ENCODE measurements around the gene CXCL9. TPM values are rescaled to one million over a fixed set of nuclear protein-coding genes. Genes with fewer than 3 reads are reported as not detected.
"Not testable (repeated sequence)": the region's sequence is repeated elsewhere in the genome, so short reads cannot be mapped to it uniquely, and the experiment has no call there.

CXCL9 gene
- total and polyA plus RNA-seq, 5 experiments from 2014 or later = not detected

GRCh38 chr4:75980576-75980975, 26.7 kb downstream of the CXCL9 start:
- Mint-ChIP-seq H3K4me3 (no peak overlapping the region), H3K9me3 (peaks cover 0 to 3% (median 0%) of the 10 kb centered on the region in 9 donors), H3K36me3 (peaks cover 13 to 67% (median 46%) of the 10 kb centered on the region in 3 donors), H3K4me1 (peaks cover 0 to 3% (median 1%) of the 10 kb centered on the region in 4 donors), H3K27me3 (no peaks in the 10 kb centered on the region), H3K27ac (no peak overlapping the region)
- POLR2A ChIA-PET = no interaction called here
- ATAC-seq = no peak
- no peak for DNase-seq

GRCh38 chr4:75976177-75976576, 31.1 kb downstream of the CXCL9 start:
- POLR2A ChIA-PET = no interaction called here
- H3K27me3 Mint-ChIP-seq = no peaks in the 10 kb centered on the region
- no peaks in the 10 kb centered on the region for H3K4me1 Mint-ChIP-seq
- peaks cover 17 to 85% (median 50%) of the 10 kb centered on the region in 3 donors for H3K36me3 Mint-ChIP-seq
- DNase-seq (no peak), ATAC-seq (no peak)
- peak overlapping the region in 1 of 10 donors; percentile 24 for H3K27ac Mint-ChIP-seq
- no peak overlapping the region for H3K4me3 Mint-ChIP-seq
- H3K9me3 Mint-ChIP-seq = peaks cover 0 to 3% (median 0%) of the 10 kb centered on the region in 9 donors

GRCh38 chr4:75973766-75974165, 33.5 kb downstream of the CXCL9 start:
- Mint-ChIP-seq H3K4me3 (no peak overlapping the region), H3K9me3 (peaks cover 0 to 3% (median 0%) of the 10 kb centered on the region in 9 donors), H3K27me3 (no peaks in the 10 kb centered on the region), H3K36me3 (peaks cover 17 to 92% (median 58%) of the 10 kb centered on the region in 3 donors), H3K4me1 (no peaks in the 10 kb centered on the region), H3K27ac (no peak overlapping the region)
- no peak for ATAC-seq
- DNase-seq = no peak
- POLR2A ChIA-PET = no interaction called here

- H3K36me3 Mint-ChIP-seq = peaks cover 38 to 98% (median 80%) of the 10 kb centered on the region in 3 donors
- POLR2A ChIA-PET = no interaction called here
- H3K27me3 Mint-ChIP-seq = no peaks in the 10 kb centered on the region
- ATAC-seq (no peak), DNase-seq (no peak)
- peaks cover 0 to 3% (median 0%) of the 10 kb centered on the region in 4 donors for H3K4me1 Mint-ChIP-seq
- H3K27ac Mint-ChIP-seq = peak overlapping the region in 1 of 10 donors; percentile 4
- H3K4me3 Mint-ChIP-seq = no peak overlapping the region
- peaks cover 0 to 6% (median 0%) of the 10 kb centered on the region in 9 donors for H3K9me3 Mint-ChIP-seq
Observed at GRCh38 chr4:75968084-75968483, 39.2 kb downstream of the CXCL9 start.

- DNase-seq (no peak), ATAC-seq (no peak)
- Mint-ChIP-seq H3K9me3 (peaks cover 0 to 6% (median 0%) of the 10 kb centered on the region in 9 donors), H3K27me3 (no peaks in the 10 kb centered on the region), H3K4me1 (peaks cover 0 to 4% (median 0%) of the 10 kb centered on the region in 4 donors), H3K36me3 (peaks cover 37 to 97% (median 82%) of the 10 kb centered on the region in 3 donors), H3K27ac (peak overlapping the region in 2 of 10 donors; percentile 10 to 83), H3K4me3 (no peak overlapping the region)
- POLR2A ChIA-PET = no interaction called here
Observed at GRCh38 chr4:75963558-75963957, 43.8 kb downstream of the CXCL9 start.

- POLR2A ChIA-PET, H3K27ac Mint-ChIP-seq, H3K9me3 Mint-ChIP-seq, H3K4me3 Mint-ChIP-seq, H3K4me1 Mint-ChIP-seq, ATAC-seq, H3K27me3 Mint-ChIP-seq, DNase-seq: not testable (repeated sequence)
- H3K36me3 Mint-ChIP-seq = peaks cover 28 to 97% (median 79%) of the 10 kb centered on the region in 3 donors
Observed at GRCh38 chr4:75962072-75962471, 45.2 kb downstream of the CXCL9 start.

- H3K4me3 Mint-ChIP-seq, H3K4me1 Mint-ChIP-seq, POLR2A ChIA-PET, H3K9me3 Mint-ChIP-seq, ATAC-seq, H3K27me3 Mint-ChIP-seq, DNase-seq: not testable (repeated sequence)
- peaks cover 12 to 96% (median 68%) of the 10 kb centered on the region in 3 donors for H3K36me3 Mint-ChIP-seq
- peak overlapping the region in 1 of 10 donors; percentile 57 for H3K27ac Mint-ChIP-seq
Observed at GRCh38 chr4:75958546-75958945, 48.8 kb downstream of the CXCL9 start.

GRCh38 chr4:75954811-75955210, 52.5 kb downstream of the CXCL9 start:
- H3K36me3 Mint-ChIP-seq = peaks cover 8 to 96% (median 38%) of the 10 kb centered on the region in 3 donors
- not testable (repeated sequence) for DNase-seq, H3K27me3 Mint-ChIP-seq, H3K4me3 Mint-ChIP-seq, ATAC-seq, H3K9me3 Mint-ChIP-seq, H3K4me1 Mint-ChIP-seq
- POLR2A ChIA-PET = interaction anchor here (1.1 kb wide), 1 partner anchor 15 kb away, joined by 3 read pairs; no protein-coding TSS in a partner anchor
- peak overlapping the region in 2 of 10 donors; percentile 9 to 41 for H3K27ac Mint-ChIP-seq

GRCh38 chr4:75953509-75953908, 53.8 kb downstream of the CXCL9 start:
- DNase-seq (no peak), ATAC-seq (no peak)
- no peaks in the 10 kb centered on the region for H3K27me3 Mint-ChIP-seq
- H3K9me3 Mint-ChIP-seq = no peaks in the 10 kb centered on the region
- H3K4me1 Mint-ChIP-seq = peaks cover 0 to 3% (median 0%) of the 10 kb centered on the region in 4 donors
- H3K4me3 Mint-ChIP-seq = no peak overlapping the region
- H3K27ac Mint-ChIP-seq = peak overlapping the region in 4 of 10 donors; percentile 1 to 47 (median 25)
- H3K36me3 Mint-ChIP-seq = peaks cover 8 to 96% (median 40%) of the 10 kb centered on the region in 3 donors
- POLR2A ChIA-PET = no interaction called here

Other genes starting within 250 kb of the CXCL9 start
- 1 to 10 TPM; 1.6 to 1.8 TPM for gene PPEF2, start 105.1 kb downstream of the CXCL9 start, total RNA-seq
- not detected for gene PPEF2, start 105.1 kb downstream of the CXCL9 start, polyA plus RNA-seq
- 10 to 100 TPM; 81.0 to 82.4 TPM for gene NAAA, start 66.5 kb downstream of the CXCL9 start, total RNA-seq
- 10 to 100 TPM; 63.1 to 87.9 (median 63.4) TPM for gene NAAA, start 66.5 kb downstream of the CXCL9 start, polyA plus RNA-seq
- gene SDAD1, start 16.6 kb downstream of the CXCL9 start, total RNA-seq = 10 to 100 TPM; 55.5 to 66.0 TPM
- 10 to 100 TPM; 71.7 to 91.9 (median 78.3) TPM for gene SDAD1, start 16.6 kb downstream of the CXCL9 start, polyA plus RNA-seq
- gene CXCL10, start 16.0 kb upstream of the CXCL9 start, total RNA-seq = not detected
- not detected for gene CXCL10, start 16.0 kb upstream of the CXCL9 start, polyA plus RNA-seq
- not detected for gene CXCL11, start 28.6 kb upstream of the CXCL9 start, total RNA-seq
- not detected for gene CXCL11, start 28.6 kb upstream of the CXCL9 start, polyA plus RNA-seq
- not detected for gene ART3, start 67.2 kb upstream of the CXCL9 start, total RNA-seq
- not detected for gene ART3, start 67.2 kb upstream of the CXCL9 start, polyA plus RNA-seq
- 10 to 100 TPM; 50.8 to 59.9 TPM for gene NUP54, start 140.9 kb upstream of the CXCL9 start, total RNA-seq
- 10 to 100 TPM; 36.8 to 40.0 (median 37.8) TPM for gene NUP54, start 140.9 kb upstream of the CXCL9 start, polyA plus RNA-seq
- 10 to 100 TPM; 23.2 to 25.8 TPM for gene SCARB2, start 206.3 kb upstream of the CXCL9 start, total RNA-seq
- 10 to 100 TPM; 11.0 to 14.3 (median 14.0) TPM for gene SCARB2, start 206.3 kb upstream of the CXCL9 start, polyA plus RNA-seq
- gene FAM47E, start 244.2 kb upstream of the CXCL9 start, total RNA-seq = 1 to 10 TPM in 1 of 2 experiments, under 1 TPM in 1; 0.60 to 1.3 TPM
- under 1 TPM in 1 of 3 donors, not detected in 2; 0.64 TPM for gene FAM47E, start 244.2 kb upstream of the CXCL9 start, polyA plus RNA-seq

Measured in naive thymus-derived CD8-positive, alpha-beta T cell (primary cell).